Measurements from ENCODE around the gene ZNF318.

GRCh38 chr6:43311666-43312065 is 57.8 kb downstream of the ZNF318 start:
- no peak for TF ChIP-seq POLR2A (IDR thresholded peaks at IDR 0.05)
- no peak for TF ChIP-seq CTCF (IDR thresholded peaks at IDR 0.05)

Data from adrenal gland (tissue), 5 donors.